NB4 (cell line): ENCODE measurements around the gene SLC2A9.

Experiments used
- MYC ChIP-seq: IDR thresholded peaks from 2 replicates; pipeline ENCODE4 v1.6.1; 2011; ENCODE audit warnings: low read depth, low read length
- POLR2A ChIP-seq: IDR thresholded peaks from 2 replicates; pipeline ENCODE4 v1.6.1; 2011; ENCODE audit warnings: mild to moderate bottlenecking; ENCODE audit not compliant: insufficient read length; ENCODE audit errors: extremely low read depth
- TF ChIP-seq, protein P1 (sequence below): IDR thresholded peaks from one replicate; pipeline ENCODE4 v1.5.1; 2012; ENCODE audit warnings: low read depth, low read length
- TF ChIP-seq, protein P2 (sequence below): IDR thresholded peaks from 2 replicates; pipeline ENCODE4 v1.6.1; 2011; ENCODE audit warnings: low read depth, low read length

DNA sequence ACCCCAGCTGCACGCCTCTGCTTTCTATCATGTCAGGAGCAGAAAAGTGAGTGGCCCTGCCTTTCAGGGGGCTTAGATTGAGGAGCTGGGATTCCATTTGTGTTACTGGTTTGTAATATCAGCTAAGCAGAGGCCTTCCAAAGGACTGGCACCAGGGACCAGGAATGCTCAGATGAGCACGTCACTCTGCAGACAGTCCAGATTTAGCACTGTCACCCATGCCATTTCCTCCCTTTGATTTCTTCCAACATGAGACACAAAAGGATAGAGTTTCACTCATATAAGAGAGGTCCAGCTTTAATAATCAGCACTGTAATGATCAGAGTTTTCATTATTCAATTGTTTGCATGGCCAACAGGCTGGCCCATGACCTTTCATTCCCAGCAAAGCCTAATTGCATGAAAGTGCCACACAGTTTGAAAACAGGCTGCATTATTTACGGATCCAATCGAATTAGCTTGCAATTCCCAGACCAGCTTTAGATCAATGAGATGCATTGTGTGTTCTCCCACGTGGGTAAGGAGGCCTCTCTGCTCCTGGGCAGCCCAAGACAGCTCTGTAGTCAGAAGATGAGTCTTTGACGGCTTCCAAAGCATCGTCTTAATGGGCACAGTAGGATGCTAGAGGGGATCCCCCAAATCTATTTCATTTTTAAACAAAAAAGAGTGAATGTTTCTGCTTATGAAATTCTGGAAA is 9.8 kb upstream of the SLC2A9 start:
- TF ChIP-seq, protein P1, sequence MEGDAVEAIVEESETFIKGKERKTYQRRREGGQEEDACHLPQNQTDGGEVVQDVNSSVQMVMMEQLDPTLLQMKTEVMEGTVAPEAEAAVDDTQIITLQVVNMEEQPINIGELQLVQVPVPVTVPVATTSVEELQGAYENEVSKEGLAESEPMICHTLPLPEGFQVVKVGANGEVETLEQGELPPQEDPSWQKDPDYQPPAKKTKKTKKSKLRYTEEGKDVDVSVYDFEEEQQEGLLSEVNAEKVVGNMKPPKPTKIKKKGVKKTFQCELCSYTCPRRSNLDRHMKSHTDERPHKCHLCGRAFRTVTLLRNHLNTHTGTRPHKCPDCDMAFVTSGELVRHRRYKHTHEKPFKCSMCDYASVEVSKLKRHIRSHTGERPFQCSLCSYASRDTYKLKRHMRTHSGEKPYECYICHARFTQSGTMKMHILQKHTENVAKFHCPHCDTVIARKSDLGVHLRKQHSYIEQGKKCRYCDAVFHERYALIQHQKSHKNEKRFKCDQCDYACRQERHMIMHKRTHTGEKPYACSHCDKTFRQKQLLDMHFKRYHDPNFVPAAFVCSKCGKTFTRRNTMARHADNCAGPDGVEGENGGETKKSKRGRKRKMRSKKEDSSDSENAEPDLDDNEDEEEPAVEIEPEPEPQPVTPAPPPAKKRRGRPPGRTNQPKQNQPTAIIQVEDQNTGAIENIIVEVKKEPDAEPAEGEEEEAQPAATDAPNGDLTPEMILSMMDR = no peak
- TF ChIP-seq POLR2A (no peak), MYC (no peak)
- TF ChIP-seq, protein P2, sequence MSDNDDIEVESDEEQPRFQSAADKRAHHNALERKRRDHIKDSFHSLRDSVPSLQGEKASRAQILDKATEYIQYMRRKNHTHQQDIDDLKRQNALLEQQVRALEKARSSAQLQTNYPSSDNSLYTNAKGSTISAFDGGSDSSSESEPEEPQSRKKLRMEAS = no peak
